ENCODE data around the gene BICDL1.

- TF ChIP-seq, protein P1, sequence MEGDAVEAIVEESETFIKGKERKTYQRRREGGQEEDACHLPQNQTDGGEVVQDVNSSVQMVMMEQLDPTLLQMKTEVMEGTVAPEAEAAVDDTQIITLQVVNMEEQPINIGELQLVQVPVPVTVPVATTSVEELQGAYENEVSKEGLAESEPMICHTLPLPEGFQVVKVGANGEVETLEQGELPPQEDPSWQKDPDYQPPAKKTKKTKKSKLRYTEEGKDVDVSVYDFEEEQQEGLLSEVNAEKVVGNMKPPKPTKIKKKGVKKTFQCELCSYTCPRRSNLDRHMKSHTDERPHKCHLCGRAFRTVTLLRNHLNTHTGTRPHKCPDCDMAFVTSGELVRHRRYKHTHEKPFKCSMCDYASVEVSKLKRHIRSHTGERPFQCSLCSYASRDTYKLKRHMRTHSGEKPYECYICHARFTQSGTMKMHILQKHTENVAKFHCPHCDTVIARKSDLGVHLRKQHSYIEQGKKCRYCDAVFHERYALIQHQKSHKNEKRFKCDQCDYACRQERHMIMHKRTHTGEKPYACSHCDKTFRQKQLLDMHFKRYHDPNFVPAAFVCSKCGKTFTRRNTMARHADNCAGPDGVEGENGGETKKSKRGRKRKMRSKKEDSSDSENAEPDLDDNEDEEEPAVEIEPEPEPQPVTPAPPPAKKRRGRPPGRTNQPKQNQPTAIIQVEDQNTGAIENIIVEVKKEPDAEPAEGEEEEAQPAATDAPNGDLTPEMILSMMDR (IDR thresholded peaks at IDR 0.05; ENCODE audit: extremely low read depth in 1 of 2, insufficient read depth in 1 of 2, low read depth in 1 of 2, low read length in 2 of 2): no peak
- TF ChIP-seq, protein P2, sequence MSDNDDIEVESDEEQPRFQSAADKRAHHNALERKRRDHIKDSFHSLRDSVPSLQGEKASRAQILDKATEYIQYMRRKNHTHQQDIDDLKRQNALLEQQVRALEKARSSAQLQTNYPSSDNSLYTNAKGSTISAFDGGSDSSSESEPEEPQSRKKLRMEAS (IDR thresholded peaks at IDR 0.05; ENCODE audit: insufficient read depth, insufficient read length): no peak
- no peak for TF ChIP-seq POLR2A (IDR thresholded peaks at IDR 0.05; ENCODE audit: low read depth, low read length)
- TF ChIP-seq GATA2 (IDR thresholded peaks at IDR 0.05; ENCODE audit: insufficient read depth, insufficient read length, low read depth, low read length): no peak
- peak; percentile 55 for TF ChIP-seq FOS (IDR thresholded peaks at IDR 0.05; ENCODE audit: borderline replicate concordance, insufficient read depth, low read length)
- TF ChIP-seq EZH2 (IDR thresholded peaks at IDR 0.05; ENCODE audit: borderline replicate concordance, low read depth, low read length, severe bottlenecking): no peak
- TF ChIP-seq MYC (IDR thresholded peaks at IDR 0.05; ENCODE audit: low read depth, low read length): no peak
- TF ChIP-seq JUN (IDR thresholded peaks at IDR 0.05; ENCODE audit: borderline replicate concordance, insufficient read depth, insufficient read length, low read depth): peak; percentile 54
- TF ChIP-seq POLR2AphosphoS5 (IDR thresholded peaks at IDR 0.05; ENCODE audit: insufficient read depth, low read depth, low read length): peak; percentile 58
Measured at GRCh38 chr12:120126635-120127005, 137.6 kb downstream of the BICDL1 start.

Data from endothelial cell of umbilical vein (primary cell).